Activated naive CD4-positive, alpha-beta T cell (primary cell): ENCODE results near the gene TESPA1.
"Not testable (repeated sequence)": the region's sequence is repeated elsewhere in the genome, so short reads cannot be mapped to it uniquely, and the experiment has no call there.

Source experiments
- DNase-seq, 4 experiments: peaks; one replicate each; lab custom pipeline; 2025; lab: John Stamatoyannopoulos, UW

TESPA1 gene

DNA sequence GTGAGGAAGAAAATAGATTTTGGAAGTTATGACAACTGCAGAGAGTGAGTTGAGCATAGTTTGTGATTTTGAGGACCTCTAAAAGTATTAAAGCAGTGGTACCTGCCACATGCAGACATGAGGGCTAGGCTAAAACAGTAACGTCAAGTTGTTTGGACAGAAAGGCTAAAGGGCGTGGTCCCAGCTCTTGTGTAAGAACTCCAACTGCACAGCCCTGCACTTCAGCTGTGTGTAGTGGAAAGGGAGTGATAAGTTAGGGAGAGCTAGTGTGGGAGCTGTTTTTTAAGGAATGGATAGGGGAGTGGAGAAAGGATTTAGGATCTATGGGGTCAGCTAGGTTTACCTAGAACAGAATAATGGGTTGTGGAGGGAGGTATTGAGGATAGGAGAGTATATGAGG is 39.5 kb downstream of the TESPA1 start:
- no peak for DNase-seq

DNA sequence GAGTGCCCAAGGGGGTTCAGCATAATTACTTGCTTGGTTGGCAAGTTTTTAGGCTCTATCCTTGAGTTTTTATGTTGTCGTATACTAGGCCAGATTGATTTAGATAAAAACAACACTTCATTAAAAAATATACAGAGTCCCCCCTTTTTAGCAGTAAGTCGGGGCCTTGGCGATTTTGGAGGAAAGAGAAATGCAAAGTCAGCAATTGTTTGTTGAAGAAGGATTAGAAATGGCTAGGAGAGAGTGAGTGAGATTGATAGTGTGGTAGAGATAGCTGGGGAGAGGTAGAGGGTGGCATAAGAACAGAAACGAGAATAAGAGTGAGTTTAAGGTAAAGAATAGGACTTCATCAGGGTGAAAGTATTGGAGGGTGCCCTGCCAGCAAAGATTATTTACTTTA is 41.3 kb downstream of the TESPA1 start:
- not testable (repeated sequence) for DNase-seq

DNA sequence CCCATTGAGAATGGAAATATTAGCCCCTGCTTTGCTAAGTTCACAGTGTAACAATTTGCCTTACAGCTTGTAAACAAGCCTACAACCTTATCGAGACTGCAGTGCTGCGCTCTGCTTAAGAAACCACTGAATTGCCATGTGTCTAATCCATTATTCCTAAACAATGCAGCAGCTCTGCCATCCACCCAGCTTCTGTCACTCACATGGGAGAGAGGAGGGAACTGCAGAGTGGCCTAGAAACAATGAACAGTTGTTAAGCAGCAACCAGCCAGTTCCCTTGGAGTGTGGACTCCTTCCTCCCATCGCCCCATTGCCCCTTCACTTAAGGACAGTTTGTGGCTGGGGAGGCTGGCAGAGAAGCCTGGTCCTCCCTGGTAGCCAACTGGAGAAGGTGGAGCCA is 42.9 kb downstream of the TESPA1 start:
- DNase-seq, result no peak

DNA sequence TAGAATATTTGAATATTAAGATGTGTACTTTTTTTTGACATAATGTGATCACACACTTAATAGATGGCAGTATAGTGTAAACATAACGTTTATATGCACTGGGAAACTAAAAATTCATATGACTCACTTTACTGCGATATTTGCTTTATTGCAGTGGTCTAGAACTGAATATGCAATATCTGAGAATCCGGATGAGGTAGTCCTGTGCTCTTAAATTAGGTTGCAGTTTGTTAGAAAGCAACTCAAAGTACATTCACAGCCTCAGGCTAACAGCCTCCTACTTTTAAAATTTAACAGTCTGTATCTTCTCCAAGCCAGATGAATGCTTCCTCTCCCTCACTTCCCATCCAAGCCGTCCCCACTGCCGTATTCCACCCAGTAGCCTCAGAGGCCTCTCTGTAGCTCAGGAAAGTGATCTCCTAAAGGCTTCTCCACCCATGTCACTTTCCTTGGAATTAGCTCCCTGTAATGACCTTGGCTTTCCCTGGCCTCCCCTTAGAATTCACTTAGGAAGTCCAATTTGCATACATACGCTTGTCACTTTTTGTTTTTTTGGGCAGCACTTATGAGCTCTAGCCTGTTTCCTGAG is 43.7 kb downstream of the TESPA1 start:
- DNase-seq, result no peak

DNA sequence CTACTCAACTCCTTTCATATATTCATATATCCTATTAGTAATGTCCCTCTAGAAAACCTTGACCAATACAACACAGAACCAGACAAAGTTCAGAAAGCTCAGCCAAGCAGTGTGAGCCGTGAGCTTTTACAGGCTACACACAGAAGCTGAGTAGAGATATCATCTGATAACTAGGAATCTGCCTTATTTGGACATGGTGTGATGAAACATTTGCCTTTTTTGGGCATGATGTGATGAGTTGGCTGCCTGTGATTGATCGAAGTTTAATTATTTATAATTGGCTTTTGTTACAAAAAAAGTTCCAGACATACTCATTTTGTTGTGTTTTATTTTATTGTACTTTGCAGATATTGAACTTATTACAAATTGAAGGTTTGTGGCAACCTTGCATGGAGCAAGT is 46.6 kb downstream of the TESPA1 start:
- DNase-seq, result no peak

DNA sequence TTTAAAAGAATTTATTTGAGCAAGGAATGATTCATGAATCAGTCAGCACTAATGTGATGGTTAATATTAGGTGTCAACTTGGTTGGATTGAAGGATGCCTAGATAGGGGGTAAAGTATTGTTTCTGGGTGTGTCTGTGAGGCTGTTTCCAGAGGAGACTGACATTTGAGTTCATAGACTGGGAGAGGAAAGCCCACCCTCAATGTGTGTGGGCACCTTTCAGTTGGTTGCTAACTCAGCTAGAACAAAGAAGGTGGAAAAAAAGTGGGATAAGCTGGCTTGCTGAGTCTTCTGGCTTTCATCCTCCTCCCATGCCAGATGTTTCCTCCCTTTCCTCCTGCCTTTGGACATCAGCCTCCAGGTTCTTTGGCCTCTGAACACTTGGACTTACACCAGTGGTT is 47.2 kb downstream of the TESPA1 start:
- DNase-seq, result no peak

DNA sequence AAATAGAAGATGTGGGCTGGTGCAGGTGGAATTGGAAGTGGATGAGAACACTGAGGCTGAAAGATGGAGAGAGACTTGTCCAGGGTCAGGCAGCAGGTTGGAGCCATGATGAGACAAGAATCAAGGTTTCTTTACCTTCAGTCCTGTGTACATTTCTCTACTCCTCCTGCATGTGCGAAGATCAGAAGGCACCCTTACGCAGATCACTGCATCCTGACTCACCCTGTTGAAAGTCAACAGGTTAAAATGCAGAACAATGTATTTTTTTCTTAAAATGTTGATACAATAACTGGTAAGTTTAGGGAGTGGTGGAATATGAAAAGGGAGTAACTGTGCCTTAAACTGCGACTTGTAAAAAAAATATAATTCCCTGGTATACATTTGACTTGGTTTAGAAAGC is 47.8 kb downstream of the TESPA1 start:
- no peak for DNase-seq

DNA sequence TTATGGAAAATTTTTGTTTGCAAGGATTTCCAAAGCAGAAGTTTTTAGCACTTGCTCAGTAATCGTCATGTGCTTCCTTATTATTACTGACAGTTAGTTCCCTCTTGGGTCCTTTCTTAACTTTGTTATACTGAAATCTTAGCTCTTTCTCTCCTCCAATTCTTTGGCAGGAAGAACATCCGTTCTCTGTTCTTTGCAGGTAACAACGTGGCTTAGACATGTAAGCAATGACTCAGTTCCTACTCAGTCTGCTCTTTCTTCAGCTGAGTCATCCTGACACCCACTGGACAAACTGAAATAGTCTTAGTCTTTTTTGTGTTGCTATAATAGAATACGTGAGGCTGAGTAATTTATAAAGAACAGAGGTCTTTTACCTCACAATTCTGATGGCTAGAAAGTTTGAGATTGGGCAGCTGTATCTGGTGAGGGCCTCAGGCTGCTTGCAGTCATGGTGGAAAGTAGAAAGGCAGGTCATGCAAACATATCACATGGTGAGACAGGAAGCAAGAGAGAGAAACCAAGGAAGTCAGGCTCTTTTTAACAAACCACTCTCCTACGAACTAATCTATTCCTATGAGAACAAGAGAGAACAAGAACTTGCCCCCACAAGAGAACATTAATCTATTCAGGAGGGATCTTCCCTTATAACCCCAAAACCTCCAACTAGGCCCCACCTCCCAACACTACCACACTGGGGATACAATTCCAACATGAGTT is 49.2 kb downstream of the TESPA1 start:
- peak in 1 of 4 experiments; percentile 3 for DNase-seq

DNA sequence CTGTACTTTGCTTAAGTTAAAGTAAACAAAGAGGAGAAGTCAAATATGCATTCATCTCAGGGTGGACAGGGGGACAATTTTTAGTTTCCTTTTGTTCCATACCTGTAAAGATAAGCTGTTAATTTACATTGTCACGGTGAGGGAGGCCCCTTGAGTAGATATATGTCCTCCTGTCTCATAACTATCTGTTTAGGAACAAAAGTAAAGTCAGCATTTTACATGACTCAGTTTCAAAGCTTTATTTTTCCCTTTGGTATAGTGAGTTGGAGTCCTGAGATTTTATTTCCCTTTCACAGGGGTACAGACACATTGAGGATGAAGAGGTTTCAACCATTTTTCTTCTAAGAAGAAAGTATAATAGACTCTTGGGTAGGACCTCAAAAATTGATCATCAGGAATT is 50.1 kb downstream of the TESPA1 start:
- DNase-seq, result no peak

DNA sequence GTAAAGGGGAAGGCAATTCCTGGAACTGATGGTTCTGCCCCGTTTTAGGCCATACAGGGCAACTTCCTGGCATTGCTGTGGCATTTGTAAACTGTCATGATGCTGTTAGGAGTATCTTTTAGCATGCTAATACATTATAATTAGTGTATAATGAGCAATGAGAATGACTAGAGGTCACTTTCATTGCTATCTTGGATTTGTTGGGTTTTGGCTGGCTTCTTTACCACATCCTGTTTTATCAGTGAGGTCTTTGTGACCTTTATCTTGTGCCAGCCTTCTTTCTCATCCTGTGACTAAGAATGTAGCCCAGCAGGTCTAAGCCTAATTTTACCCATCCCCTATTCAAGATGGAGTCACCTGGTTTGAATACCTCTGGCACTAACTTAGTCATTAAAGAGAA is 51.2 kb downstream of the TESPA1 start:
- DNase-seq, result no peak

DNA sequence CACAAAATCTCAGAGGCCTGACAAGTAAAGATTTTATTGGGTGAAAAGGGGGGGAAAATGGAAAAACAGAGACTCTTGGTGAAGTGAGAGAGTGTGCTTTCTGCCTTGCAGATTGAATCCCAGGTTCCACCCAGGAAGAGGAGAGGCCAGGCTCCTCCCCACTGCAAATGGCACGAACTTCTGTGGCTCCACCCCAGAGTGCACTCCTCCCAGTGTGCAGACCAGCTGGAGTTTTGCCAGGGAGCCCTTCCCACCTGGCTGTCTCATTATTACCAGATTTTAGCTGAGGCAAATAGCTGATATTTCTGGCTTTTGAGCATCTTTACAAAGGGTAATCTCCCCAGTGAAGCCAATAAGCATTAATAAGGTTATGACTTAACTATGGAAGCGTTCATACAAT is 51.9 kb downstream of the TESPA1 start:
- no peak for DNase-seq

DNA sequence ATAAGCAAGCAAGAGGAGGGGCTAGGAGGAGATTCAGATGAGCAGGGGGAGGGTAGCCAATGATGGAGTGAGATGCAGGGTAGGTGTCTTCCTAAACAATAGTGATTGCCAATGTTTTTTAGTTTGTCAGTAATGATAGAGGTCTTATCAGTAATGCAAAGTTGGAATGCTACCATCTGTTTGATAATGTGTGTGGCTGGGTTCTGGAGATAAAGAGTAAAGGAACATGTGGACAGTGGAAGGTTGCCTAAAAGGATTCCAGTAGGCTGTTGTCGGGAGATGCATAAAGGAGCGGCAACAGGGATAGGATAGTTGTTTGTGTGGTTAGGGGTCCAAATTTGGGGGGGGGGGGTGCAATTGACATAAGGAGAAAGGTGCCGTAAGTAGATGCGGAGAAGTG is 52.5 kb downstream of the TESPA1 start:
- DNase-seq, result no peak

DNA sequence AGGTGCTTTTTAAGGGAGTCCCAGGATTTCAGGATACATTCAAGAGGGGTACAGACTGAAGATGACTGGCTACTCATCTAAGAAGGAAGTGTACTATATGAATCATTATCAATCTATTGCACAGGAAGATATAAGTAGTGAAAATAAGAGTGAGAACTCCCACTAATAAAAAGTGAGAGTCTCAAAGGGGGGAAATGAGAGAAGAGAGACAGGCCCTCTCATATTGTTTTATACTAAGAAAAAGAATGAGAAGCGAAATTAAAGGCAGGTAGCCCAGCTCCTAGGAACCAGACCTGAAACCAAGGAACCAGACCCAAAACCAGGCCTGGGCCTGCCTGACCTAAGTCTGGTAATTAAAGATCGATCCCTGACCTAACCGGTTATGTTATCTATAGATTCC is 54.6 kb downstream of the TESPA1 start:
- DNase-seq, result no peak

DNA sequence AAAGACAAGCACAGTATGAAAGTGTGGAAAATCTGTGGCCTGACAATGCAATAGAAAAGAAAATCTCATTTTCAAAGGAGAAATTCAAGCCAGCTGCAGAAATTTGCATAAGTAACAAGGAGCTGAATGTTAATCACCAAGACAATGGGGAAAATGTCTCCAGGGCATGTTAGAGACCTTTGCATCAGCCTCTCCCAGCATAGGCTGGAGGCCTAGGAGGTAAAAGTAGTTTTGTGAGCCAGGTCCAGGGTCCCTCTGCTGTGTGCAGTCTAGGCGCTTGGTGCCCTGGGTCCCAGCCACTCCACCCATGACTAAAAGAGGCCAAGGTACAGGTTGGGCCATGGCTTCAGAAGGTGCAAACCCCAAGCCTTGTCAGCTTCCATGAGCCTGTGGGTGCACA is 58.3 kb downstream of the TESPA1 start:
- no peak for DNase-seq

DNA sequence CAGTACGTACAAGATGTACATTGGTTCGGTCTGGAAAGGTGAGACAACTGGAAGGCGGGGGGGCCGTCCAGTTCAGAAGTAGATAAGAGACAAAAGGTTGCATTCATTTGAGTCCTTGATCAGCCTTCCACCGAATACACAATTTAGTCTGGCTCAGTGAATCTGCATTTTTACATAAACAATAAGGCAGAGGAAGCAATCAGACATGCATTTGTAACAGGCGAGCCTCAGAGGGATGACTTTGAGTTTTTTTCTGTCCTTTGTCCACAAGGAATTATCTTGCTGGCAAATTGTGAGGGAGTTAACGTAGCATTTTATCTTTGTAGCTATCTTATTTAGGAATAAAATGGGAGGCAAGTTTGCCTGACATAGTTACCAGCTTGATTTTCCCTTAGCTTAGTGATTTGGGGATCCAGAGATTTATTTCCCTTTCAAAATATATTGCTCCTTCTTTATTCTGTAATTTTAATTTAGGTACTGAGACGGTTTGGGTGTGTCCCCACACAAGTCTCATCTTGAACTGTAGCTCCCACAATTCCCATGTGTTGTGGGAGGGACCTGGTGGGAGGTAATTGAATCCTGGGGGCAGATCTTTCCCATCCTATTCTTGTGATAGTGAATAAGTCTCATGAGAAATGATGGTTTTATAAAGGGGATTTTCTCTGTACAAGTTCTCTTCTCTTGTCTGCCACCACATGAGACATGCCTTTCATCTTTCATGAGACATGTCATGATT is 59.4 kb downstream of the TESPA1 start:
- no peak for DNase-seq

DNA sequence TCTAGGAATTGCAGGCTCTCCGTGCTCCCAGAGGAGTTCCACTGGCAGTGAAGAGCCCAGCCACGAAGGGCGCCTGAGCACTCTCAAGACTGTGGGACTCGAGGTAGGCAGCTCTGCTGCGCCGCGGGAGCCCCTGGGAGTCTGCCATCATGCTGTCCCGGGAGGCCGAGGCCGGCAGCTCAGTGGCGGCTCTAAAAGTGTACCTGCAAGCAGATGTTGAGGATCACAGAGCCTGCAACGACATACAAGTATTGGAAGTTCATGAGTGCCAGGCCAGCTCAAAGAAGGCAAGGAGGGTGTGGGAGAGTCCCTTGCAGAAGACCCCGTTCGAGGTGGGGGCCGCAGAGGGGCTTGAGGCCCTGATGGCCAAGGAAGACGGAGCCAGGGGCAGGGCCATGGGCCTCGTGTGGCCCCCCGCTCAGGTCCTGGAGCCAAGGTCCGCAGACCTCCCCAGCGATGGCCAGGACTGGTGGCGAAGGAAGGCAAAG is 67.5 kb downstream of the TESPA1 start:
- DNase-seq, result no peak
